ENCODE data around the gene PEF1.

PEF1 gene

DNA sequence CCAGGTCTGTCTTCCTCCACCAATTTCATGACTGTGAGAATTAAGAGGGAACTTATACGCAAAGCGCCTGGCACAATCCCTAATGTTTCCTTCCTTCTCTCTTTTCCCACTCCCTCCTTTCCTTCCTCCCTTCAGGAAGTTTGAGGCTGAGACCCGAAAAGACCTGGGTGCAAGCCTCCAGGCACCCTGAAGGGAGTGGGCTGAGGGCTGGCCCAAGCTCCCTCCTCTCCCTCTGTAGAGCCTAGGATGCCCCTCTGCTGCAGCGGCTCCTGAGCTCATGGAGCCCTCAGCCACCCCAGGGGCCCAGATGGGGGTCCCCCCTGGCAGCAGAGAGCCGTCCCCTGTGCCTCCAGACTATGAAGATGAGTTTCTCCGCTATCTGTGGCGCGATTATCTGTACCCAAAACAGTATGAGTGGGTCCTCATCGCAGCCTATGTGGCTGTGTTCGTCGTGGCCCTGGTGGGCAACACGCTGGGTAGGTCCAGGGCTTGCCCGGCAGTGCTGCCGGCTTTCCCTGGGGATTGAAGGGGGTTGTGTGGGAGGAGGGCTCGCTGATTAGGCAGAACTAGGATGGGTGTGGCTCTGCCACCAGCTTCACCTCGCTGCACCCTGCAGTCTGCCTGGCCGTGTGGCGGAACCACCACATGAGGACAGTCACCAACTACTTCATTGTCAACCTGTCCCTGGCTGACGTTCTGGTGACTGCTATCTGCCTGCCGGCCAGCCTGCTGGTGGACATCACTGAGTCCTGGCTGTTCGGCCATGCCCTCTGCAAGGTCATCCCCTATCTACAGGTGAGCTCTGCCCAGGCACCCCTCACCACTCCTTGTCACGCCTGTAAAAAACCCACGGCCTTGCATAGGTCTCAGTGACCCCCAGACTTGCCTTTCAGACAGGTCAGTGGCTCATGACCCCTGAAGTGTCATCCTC, 25.5 kb downstream of the PEF1 start:
- TF ChIP-seq ZBTB7A (IDR thresholded peaks at IDR 0.05; ENCODE audit: low read depth) (no peak), EGR1 (IDR thresholded peaks at IDR 0.05) (no peak), EP300 (IDR thresholded peaks at IDR 0.05; ENCODE audit: borderline replicate concordance) (no peak), YY1 (IDR thresholded peaks at IDR 0.05; ENCODE audit: low read depth) (no peak), TEAD4 (IDR thresholded peaks at IDR 0.05) (no peak)
- TF ChIP-seq, protein P1, sequence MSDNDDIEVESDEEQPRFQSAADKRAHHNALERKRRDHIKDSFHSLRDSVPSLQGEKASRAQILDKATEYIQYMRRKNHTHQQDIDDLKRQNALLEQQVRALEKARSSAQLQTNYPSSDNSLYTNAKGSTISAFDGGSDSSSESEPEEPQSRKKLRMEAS (IDR thresholded peaks at IDR 0.05), result no peak

DNA sequence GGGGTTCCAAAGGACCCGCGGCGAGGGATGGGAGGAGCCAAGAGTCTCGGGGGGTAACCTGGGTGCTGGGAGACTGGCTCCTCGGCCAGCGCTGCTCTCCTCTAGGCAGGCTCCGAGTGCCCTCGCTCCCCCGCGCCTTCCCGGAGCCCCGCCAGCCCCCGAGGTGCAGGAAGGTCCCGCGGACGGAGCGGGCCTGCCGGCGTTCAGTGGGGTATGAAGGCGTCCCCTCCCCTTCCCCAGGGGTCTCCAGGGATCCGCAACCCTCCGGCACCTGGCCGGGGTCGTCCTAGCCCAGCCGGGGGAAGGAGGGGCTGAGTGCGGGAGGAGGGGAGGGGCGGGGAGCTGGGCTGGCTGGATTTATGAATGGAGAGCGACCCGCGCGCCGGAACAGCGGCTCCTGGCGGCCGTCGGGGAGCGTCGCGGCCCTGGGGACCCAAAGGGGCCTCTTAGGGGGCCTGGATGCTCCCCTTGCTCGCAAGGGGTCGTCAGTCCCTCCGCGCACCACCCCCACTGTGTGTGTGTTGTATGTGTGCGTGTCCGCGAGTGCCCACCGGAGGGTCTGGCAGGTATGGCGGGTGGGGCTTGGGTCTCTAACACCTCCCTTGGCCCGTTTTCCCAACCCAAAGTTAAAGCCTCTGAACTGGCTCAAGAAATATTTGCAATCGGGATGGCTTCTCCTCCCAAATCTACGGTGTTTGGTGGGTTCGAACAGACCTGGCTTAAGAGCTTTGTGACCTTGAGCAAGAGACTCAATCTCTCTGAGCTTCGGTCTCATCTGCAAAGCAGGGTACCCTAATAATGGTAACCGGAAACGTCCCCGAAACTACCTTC, 26.5 kb downstream of the PEF1 start:
- no peak for TF ChIP-seq EGR1 (IDR thresholded peaks at IDR 0.05)
- TF ChIP-seq RAD21 (IDR thresholded peaks at IDR 0.05; ENCODE audit: low read depth), result peak; percentile 57; the same call in 1 of the 2 replicates
- TF ChIP-seq ZBTB7A (IDR thresholded peaks at IDR 0.05; ENCODE audit: low read depth), result peak; percentile 92

DNA sequence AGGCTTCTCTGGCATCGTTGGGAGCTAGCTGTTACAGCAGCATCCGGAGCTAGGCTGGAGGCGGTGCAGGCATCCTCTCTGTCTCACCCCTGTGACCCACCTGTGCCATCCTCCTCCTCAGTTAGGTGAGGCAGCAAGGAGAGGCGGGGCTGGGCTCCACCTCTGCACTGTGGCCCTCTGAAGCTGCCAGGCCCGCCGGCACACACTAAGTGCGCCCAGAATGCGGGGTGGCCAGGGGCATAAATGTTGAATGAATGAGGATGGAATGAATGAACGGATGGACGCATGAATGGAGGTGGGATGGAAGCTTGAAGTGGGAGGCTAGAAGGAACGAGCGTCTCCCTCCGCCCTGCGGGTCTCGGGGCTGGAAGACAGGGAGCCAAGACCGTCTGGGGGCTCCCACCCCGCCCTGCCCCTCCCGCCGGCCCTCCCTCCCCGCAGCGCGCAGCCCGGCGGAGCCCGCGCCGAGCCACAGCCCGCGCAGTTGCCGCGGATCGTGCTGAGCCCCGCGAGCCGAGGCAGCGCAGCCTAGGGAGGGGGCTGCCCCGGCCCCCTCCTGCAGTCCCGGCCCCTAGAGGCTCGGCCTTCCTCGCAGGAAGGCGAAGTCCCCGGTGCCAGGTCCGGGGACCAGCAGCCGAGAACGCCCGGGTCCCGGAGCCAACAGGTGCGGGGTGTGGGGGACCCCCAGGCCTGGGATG, 27.3 kb downstream of the PEF1 start, which contains the start of gene HCRTR1:
TSS of gene HCRTR1 (plus strand) at position 472 of the 698 bp plus-strand sequence. CDS start 1,504 bp downstream, outside the sequence.
- TF ChIP-seq RAD21 (IDR thresholded peaks at IDR 0.05; ENCODE audit: low read depth), result no peak
- TF ChIP-seq, protein P1 (IDR thresholded peaks at IDR 0.05), result peak; percentile 19; the same call in 1 of the 2 replicates

DNA sequence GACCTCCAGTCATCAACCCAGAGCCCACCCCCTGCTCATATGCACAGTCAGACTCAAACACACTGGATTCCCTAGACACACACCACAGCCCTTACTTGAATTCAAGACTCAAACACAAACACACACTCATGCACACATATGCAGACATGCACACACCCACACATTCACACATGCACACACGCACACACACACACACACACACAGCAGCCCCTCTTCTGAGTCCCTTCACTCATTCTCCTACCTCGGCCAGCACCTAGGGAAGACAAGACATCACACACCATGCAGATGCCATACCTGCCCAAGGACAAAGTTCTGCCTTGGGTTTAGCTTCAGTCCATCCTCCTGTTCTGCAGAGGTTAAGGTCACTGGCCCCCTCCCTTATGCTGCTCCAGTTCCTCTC, 28.7 kb downstream of the PEF1 start:
- TF ChIP-seq CREB1 (IDR thresholded peaks at IDR 0.05; ENCODE audit: low read depth) (no peak), ZBTB7A (IDR thresholded peaks at IDR 0.05; ENCODE audit: low read depth) (no peak), RAD21 (IDR thresholded peaks at IDR 0.05; ENCODE audit: low read depth) (no peak), TCF12 (IDR thresholded peaks at IDR 0.05; ENCODE audit: low read depth) (no peak), EP300 (IDR thresholded peaks at IDR 0.05; ENCODE audit: borderline replicate concordance) (no peak), TAF1 (IDR thresholded peaks at IDR 0.05; ENCODE audit: low read depth) (no peak), YY1 (IDR thresholded peaks at IDR 0.05; ENCODE audit: low read depth) (no peak), NFIC (IDR thresholded peaks at IDR 0.05) (no peak), CEBPB (IDR thresholded peaks at IDR 0.05) (no peak)
- TF ChIP-seq, protein P2, sequence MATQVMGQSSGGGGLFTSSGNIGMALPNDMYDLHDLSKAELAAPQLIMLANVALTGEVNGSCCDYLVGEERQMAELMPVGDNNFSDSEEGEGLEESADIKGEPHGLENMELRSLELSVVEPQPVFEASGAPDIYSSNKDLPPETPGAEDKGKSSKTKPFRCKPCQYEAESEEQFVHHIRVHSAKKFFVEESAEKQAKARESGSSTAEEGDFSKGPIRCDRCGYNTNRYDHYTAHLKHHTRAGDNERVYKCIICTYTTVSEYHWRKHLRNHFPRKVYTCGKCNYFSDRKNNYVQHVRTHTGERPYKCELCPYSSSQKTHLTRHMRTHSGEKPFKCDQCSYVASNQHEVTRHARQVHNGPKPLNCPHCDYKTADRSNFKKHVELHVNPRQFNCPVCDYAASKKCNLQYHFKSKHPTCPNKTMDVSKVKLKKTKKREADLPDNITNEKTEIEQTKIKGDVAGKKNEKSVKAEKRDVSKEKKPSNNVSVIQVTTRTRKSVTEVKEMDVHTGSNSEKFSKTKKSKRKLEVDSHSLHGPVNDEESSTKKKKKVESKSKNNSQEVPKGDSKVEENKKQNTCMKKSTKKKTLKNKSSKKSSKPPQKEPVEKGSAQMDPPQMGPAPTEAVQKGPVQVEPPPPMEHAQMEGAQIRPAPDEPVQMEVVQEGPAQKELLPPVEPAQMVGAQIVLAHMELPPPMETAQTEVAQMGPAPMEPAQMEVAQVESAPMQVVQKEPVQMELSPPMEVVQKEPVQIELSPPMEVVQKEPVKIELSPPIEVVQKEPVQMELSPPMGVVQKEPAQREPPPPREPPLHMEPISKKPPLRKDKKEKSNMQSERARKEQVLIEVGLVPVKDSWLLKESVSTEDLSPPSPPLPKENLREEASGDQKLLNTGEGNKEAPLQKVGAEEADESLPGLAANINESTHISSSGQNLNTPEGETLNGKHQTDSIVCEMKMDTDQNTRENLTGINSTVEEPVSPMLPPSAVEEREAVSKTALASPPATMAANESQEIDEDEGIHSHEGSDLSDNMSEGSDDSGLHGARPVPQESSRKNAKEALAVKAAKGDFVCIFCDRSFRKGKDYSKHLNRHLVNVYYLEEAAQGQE (IDR thresholded peaks at IDR 0.05; ENCODE audit: low read depth), result no peak
- TF ChIP-seq, protein P1 (IDR thresholded peaks at IDR 0.05), result no peak
- TF ChIP-seq, protein P3, sequence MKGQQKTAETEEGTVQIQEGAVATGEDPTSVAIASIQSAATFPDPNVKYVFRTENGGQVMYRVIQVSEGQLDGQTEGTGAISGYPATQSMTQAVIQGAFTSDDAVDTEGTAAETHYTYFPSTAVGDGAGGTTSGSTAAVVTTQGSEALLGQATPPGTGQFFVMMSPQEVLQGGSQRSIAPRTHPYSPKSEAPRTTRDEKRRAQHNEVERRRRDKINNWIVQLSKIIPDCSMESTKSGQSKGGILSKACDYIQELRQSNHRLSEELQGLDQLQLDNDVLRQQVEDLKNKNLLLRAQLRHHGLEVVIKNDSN (IDR thresholded peaks at IDR 0.05), result no peak

DNA sequence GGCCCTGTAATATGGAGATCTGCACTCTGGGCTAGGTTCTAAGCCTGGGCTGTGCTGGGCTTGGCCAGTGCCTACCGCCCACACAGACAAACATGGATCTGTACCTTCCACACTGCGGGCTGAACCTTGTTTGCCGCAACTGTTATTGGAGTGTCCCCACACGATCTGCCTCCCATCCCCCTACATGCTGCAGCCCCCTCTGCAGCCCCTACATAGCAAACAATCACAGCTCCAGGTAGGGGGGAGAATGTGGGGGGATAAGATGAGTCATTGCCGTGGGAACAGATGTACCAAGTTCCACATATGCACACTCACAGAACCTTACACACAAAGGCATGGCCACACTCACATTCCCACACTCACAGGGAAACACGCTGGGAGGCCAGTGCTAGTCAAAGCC, 29.3 kb downstream of the PEF1 start:
- TF ChIP-seq, protein P1 (IDR thresholded peaks at IDR 0.05), result no peak
- no peak for TF ChIP-seq ZBTB7A (IDR thresholded peaks at IDR 0.05; ENCODE audit: low read depth)
- TF ChIP-seq CEBPB (IDR thresholded peaks at IDR 0.05), result no peak
- TF ChIP-seq, protein P3 (IDR thresholded peaks at IDR 0.05), result no peak
- TF ChIP-seq FOXM1 (IDR thresholded peaks at IDR 0.05; ENCODE audit: borderline replicate concordance, low read depth), result no peak
- no peak for TF ChIP-seq TEAD4 (IDR thresholded peaks at IDR 0.05)
- TF ChIP-seq NFIC (IDR thresholded peaks at IDR 0.05), result no peak
- no peak for TF ChIP-seq RAD21 (IDR thresholded peaks at IDR 0.05; ENCODE audit: low read depth)
- TF ChIP-seq TAF1 (IDR thresholded peaks at IDR 0.05; ENCODE audit: low read depth), result no peak
- TF ChIP-seq, protein P2 (IDR thresholded peaks at IDR 0.05; ENCODE audit: low read depth), result no peak
- TF ChIP-seq EP300 (IDR thresholded peaks at IDR 0.05; ENCODE audit: borderline replicate concordance), result no peak
- TF ChIP-seq EGR1 (IDR thresholded peaks at IDR 0.05), result no peak
- TF ChIP-seq CREB1 (IDR thresholded peaks at IDR 0.05; ENCODE audit: low read depth), result no peak
- no peak for TF ChIP-seq TCF12 (IDR thresholded peaks at IDR 0.05; ENCODE audit: low read depth)
- no peak for TF ChIP-seq YY1 (IDR thresholded peaks at IDR 0.05; ENCODE audit: low read depth)
